GOT3 (cell line): ENCODE data around the gene NR3C2.

Experiments
- DNase-seq: peaks from one replicate; lab custom pipeline; 2025; ENCODE audit warnings: mixed read lengths; lab: John Stamatoyannopoulos, UW

Gene NR3C2

GRCh38 chr4:148056879-148057278, 385.3 kb downstream of the NR3C2 start:
- no peak for DNase-seq

DNA sequence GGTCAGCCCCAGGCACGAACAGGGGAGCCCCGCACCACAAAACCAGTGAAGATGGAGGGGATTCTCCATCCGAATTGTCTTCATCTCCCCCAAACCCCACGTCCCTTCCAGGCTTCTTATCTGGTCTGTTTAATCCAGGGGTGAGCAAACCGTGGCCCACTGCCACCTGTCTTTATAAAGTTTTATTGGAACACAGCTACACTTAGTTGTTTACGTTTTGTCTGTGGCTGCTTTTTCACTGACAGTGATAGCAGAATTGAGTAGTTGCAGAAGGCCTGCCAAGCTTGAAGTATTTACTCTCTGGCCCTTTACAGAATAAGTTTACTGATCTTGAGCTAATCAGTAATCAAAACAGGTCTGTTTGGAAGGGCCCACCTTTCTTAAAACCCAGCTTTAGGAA, 386.4 kb downstream of the NR3C2 start:
- DNase-seq, result no peak

DNA sequence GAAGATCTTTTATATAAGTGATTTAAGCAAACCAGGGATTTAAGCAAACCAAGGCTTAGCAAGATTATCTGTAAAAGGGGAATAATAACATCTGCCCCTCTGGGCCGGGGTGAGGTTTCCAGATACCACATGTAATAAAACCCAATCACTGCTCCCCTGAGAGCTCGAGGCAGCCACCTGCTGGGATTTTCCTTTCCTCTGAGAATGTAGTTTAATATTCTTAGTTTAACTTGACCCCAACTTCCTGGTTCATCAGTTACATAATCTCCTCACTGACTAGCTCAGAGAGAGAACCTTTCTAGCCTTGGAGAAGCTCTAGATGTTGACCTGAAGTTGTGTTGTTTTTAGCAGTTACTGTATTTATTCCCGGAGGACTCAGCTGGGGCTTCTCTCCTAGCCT, 387.9 kb downstream of the NR3C2 start:
- DNase-seq, result no peak

- DNase-seq, result no peak
Measured at GRCh38 chr4:148053298-148054003, 388.8 kb downstream of the NR3C2 start.

DNA sequence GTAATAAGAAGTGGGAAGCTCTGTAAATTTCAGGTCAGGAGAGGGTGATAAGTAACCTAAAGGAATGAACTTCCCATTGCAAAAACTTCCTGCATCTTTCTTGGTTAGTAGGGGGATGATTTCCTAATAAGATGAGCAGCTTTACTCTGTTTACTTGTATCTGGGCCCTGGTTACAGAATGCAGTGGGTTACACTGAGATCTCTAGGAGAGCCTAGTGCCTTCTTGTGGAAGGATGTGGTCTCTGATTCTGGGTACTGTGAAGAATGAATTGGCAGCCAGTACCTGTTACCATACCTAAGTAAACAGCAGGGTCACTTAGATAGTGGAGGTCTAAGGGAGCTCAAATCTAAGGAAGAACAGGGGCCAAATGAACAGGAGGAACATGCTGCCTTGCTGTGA, 389.8 kb downstream of the NR3C2 start:
- DNase-seq, result no peak

DNA sequence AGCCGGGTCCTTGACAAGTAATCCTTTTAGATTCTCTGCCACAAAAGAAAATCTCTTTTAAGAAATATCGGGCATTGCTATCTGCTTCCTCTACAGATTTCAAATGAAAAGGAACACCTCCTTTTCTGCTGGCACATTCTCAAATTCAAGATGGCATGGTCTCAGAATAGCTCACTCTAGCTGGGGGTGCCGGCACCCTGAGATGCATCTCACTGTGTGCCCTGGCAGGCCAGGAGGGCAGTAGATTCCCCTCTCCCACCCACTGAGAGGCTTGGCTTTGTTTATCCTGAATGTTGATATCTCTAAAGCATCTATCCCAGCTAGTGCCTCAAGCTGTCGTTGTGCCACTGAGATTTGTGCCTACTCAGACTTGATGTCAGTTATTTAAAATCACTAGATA, 390.8 kb downstream of the NR3C2 start:
- no peak for DNase-seq

GRCh38 chr4:148048598-148048997, 393.6 kb downstream of the NR3C2 start:
- no peak for DNase-seq

- DNase-seq, result no peak
Measured at GRCh38 chr4:148044912-148045352, 397.3 kb downstream of the NR3C2 start.

- DNase-seq, result no peak
Measured at GRCh38 chr4:148044089-148044911, 397.9 kb downstream of the NR3C2 start.

DNA sequence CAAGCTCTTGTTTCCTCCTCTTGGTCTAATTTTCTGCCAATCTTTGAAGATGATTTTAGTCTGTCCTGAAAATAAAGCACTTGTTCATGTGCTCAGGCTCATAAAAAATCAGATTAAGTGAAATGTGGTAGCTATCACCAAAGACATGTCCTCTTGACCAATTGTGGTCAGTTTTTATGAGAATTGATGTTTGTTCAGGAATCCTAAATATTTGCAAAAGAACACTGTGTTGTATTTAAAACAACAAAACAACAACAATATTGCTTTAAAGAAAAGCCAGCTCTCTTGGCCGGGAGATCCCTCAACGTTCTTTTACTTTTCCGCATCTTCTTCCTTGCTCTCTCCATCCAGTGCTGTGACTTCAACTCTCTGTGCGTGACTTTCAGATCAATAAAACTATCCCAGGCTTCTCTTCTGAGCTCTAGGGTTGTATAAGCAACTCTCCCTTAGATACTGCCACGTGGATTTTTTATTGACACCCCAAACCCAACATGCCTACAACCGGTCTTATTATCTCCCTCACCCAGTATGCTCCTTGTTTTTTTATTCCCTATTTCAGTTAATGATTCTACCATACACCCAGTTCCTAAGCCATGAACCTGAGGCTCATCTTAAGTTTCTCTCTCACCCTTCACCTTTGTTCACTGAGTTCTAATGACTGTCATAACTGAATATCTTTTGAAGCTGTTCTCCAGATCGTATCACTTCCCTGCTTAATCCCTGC, 400.4 kb downstream of the NR3C2 start:
- DNase-seq, result no peak

DNA sequence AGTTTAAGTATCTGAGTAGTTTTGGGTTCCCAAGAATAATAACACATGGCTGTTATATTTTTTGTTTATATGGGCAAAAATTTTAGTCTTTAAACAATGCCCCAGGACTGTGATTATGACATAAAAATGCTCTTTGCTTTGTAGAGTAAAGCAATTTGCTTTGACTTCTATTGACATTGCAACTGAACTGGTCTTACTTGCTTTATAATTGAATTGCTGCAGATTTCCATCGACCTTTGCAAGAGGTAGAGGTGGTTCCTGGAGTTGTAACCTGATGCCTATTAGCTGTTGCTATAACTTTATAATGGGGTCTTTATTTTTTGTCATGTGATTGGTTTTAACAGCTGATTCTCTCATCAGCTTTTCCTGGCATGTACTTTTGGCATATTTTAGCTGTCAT, 407.4 kb downstream of the NR3C2 start:
- no peak for DNase-seq

- DNase-seq, result no peak
Measured at GRCh38 chr4:148030193-148030873, 411.9 kb downstream of the NR3C2 start.

- DNase-seq, result no peak
Measured at GRCh38 chr4:148029781-148030180, 412.4 kb downstream of the NR3C2 start.
